K562 (cell line): Measurements from ENCODE around the gene ITGA3. TPM values are rescaled to one million over a fixed set of nuclear protein-coding genes. Genes with fewer than 3 reads are reported as not detected.
A peak's percentile ranks its signal among the peaks of the same experiment; 100 is the strongest.

Source experiments
- BRD9 ChIP-seq: fragments of 450-650 bp; IDR thresholded peaks from 2 replicates; pipeline ENCODE4 v1.6.1; 2018; ENCODE audit warnings: low read depth; ENCODE audit not compliant: partially characterized antibody
- CC2D1A ChIP-seq: fragments of 450-650 bp; IDR thresholded peaks from 2 replicates; pipeline ENCODE4 v1.6.1; 2017; ENCODE audit warnings: mild to moderate bottlenecking
- CCAR2 ChIP-seq: fragments of 200-400 bp; formaldehyde crosslinking; IDR thresholded peaks from 2 replicates; pipeline ENCODE4 v1.6.1; 2017; ENCODE audit warnings: mild to moderate bottlenecking, low read depth, low read length
- CREM ChIP-seq: IDR thresholded peaks from 2 replicates; pipeline ENCODE4 v1.6.1; 2014; ENCODE audit warnings: antibody characterized with exemption, low read depth
- DMBX1 ChIP-seq: fragments of 250-450 bp; sonication (Bioruptor Pico); IDR thresholded peaks from 2 replicates; pipeline ENCODE4 v1.8.0; 2022; ENCODE audit warnings: inconsistent platforms, mild to moderate bottlenecking, moderate library complexity, borderline replicate concordance
- ESRRA ChIP-seq: fragments of 450-650 bp; IDR thresholded peaks from 2 replicates; pipeline ENCODE4 v1.6.1; 2014; ENCODE audit warnings: low read depth, mild to moderate bottlenecking, moderate library complexity, borderline replicate concordance
- GMEB1 ChIP-seq: fragments of 250-450 bp; sonication (Bioruptor Pico); IDR thresholded peaks from 2 replicates; pipeline ENCODE4 v1.4.0; 2020; ENCODE audit warnings: mild to moderate bottlenecking
- NELFE ChIP-seq: IDR thresholded peaks from 2 replicates; pipeline ENCODE4 v1.6.1; 2011; ENCODE audit warnings: mild to moderate bottlenecking; ENCODE audit not compliant: insufficient read depth, insufficient read length
- NFXL1 ChIP-seq: fragments of 450-650 bp; formaldehyde crosslinking; IDR thresholded peaks from 2 replicates; pipeline ENCODE4 v1.4.0; 2021; ENCODE audit warnings: mild to moderate bottlenecking
- RAD51 ChIP-seq: fragments of 450-650 bp; IDR thresholded peaks from 2 replicates; pipeline ENCODE4 v1.7.1; 2016; ENCODE audit warnings: low read depth, mild to moderate bottlenecking, borderline replicate concordance
- RBM17 ChIP-seq: fragments of 200-400 bp; formaldehyde crosslinking; IDR thresholded peaks from 2 replicates; pipeline ENCODE4 v1.6.1; 2017; ENCODE audit warnings: low read depth, mild to moderate bottlenecking, low read length, borderline replicate concordance
- RERE ChIP-seq: sonication (generic); formaldehyde crosslinking; IDR thresholded peaks from 2 replicates; pipeline ENCODE4 v1.8.0; 2023; ENCODE audit warnings: missing genetic modification reagents, mild to moderate bottlenecking, borderline replicate concordance
- SETDB1 ChIP-seq: IDR thresholded peaks from one replicate; pipeline ENCODE4 v1.6.1; 2012; ENCODE audit warnings: low read length, control low read depth, inconsistent platforms
- SMAD4 ChIP-seq: fragments of 250-450 bp; sonication (Bioruptor Pico); conservative IDR thresholded peaks from 2 replicates; pipeline ENCODE4 v1.8.0; 2021; ENCODE audit warnings: inconsistent platforms, mild to moderate bottlenecking, moderate library complexity
- TCF3 ChIP-seq: sonication (generic); formaldehyde crosslinking; IDR thresholded peaks from 2 replicates; pipeline ENCODE4 v1.4.0; 2020; ENCODE audit warnings: mild to moderate bottlenecking, missing genetic modification reagents
- TEAD4 ChIP-seq, 2 experiments: sonication (generic) in 1 of 2; formaldehyde crosslinking in 1 of 2; IDR thresholded peaks; 2 replicates each; pipeline versions ENCODE4 v1.6.1 to v1.8.0; 2012 to 2022; ENCODE audit warnings: borderline replicate concordance in 1 of 2, inconsistent platforms in 1 of 2, low read length in 1 of 2, mild to moderate bottlenecking in 1 of 2, missing genetic modification reagents in 1 of 2
- THAP7 ChIP-seq: fragments of 250-450 bp; sonication (Bioruptor Pico); IDR thresholded peaks from 2 replicates; pipeline ENCODE4 v1.5.0; 2021
- YY1 ChIP-seq, 3 experiments: IDR thresholded peaks; 2 replicates each; pipeline ENCODE4 v1.6.1; 2011; ENCODE audit warnings: low read length in 2 of 3, mild to moderate bottlenecking in 2 of 3, moderate library complexity in 2 of 3, borderline replicate concordance in 1 of 3, control low read depth in 1 of 3, low read depth in 1 of 3; ENCODE audit not compliant: insufficient read depth in 3 of 3, insufficient replicate concordance in 2 of 3, control insufficient read depth in 1 of 3, insufficient read length in 1 of 3; ENCODE audit errors: extremely low read depth in 1 of 3
- ZBED1 ChIP-seq: IDR thresholded peaks from 2 replicates; pipeline ENCODE4 v1.6.1; 2014
- ZNF140 ChIP-seq: fragments of 250-450 bp; sonication (Bioruptor Pico); IDR thresholded peaks from 2 replicates; pipeline ENCODE4 v1.8.0; 2021; ENCODE audit warnings: moderate library complexity, mild to moderate bottlenecking, inconsistent platforms
- ZNF197 ChIP-seq: fragments of 200-800 bp; sonication (Bioruptor generic); IDR thresholded peaks from 2 replicates; pipeline ENCODE4 v1.6.1; 2016; ENCODE audit warnings: low read depth, missing genetic modification characterization, missing compliant biosample characterization
- ZNF584 ChIP-seq: fragments of 200-800 bp; sonication (Bioruptor generic); IDR thresholded peaks from 2 replicates; pipeline ENCODE4 v1.6.1; 2016; ENCODE audit warnings: low read depth, mild to moderate bottlenecking, missing genetic modification characterization, missing compliant biosample characterization
- polyA plus RNA-seq, 8 experiments: library from polyadenylated mRNA; depleted of rRNA in 4 of 8; stranded (reverse) in 5 of 8; unstranded in 3 of 8; fragments of >200 nt; fragmentation: Nextera tagmentation in 2 of 8; fragmentation: Illumina TruSeq in 1 of 8; extraction: Ambion mirVana in 2 of 8; extraction: Trizol in 1 of 8; gene quantifications; 2 replicates each; pipeline versions ENCODE4 v1.2.1 to v1.2.3, GENCODE V29; 2011 to 2014; ENCODE audit warnings: inconsistent platforms in 1 of 8, missing spikeins in 1 of 8
- total RNA-seq, 7 experiments: library from RNA; depleted of rRNA in 6 of 7; stranded (reverse); fragments of >200 nt in 6 of 7; fragmentation: Illumina TruSeq in 2 of 7; extraction: Trizol in 2 of 7; gene quantifications; 2 replicates each; pipeline versions ENCODE4 v1.2.1 to v1.2.3, GENCODE V29; 2011 to 2021; ENCODE audit warnings: low replicate concordance in 1 of 7

Gene ITGA3
- total and polyA plus RNA-seq, 9 of the 15 experiments (the other 6 are each of a cell fraction or from before 2014, with no cell fraction given) = 0.03 to 0.75 (median 0.14) TPM; not detected in 2

- no peak for TF ChIP-seq ESRRA
- TF ChIP-seq BRD9 = no peak
- peak in 1 of 3 experiments; percentile 12 for TF ChIP-seq YY1 (IDR thresholded peaks at IDR 0.05; ENCODE audit: borderline replicate concordance in 1 of 3, control insufficient read depth in 1 of 3, extremely low read depth in 1 of 3, insufficient read depth in 3 of 3, insufficient read length in 1 of 3, insufficient replicate concordance in 2 of 3, low read depth in 1 of 3, low read length in 2 of 3)
- TF ChIP-seq CCAR2 = no peak
- no peak for TF ChIP-seq THAP7
- peak; percentile 74 for TF ChIP-seq DMBX1 (CRISPR knock-in tag)
- TF ChIP-seq CC2D1A = no peak
- no peak for TF ChIP-seq RBM17
- TF ChIP-seq ZBED1 = no peak
- no peak for TF ChIP-seq RAD51
- TF ChIP-seq SMAD4 (CRISPR knock-in tag) = no peak
- TF ChIP-seq RERE (CRISPR knock-in tag) = no peak
- no peak for TF ChIP-seq TCF3 (CRISPR knock-in tag)
- no peak for TF ChIP-seq ZNF140
- peak; percentile 81 for TF ChIP-seq ZNF584 (CRISPR knock-in tag)
- TF ChIP-seq SETDB1 = no peak
- TF ChIP-seq ZNF197 (CRISPR knock-in tag) = no peak
- TF ChIP-seq TEAD4 (IDR thresholded peaks at IDR 0.05; ENCODE audit: low read length) = no peak
- no peak for TF ChIP-seq TEAD4 (CRISPR knock-in tag; IDR thresholded peaks at IDR 0.05; ENCODE audit: borderline replicate concordance)
- TF ChIP-seq NELFE = no peak
- no peak for TF ChIP-seq NFXL1 (CRISPR knock-in tag)
- no peak for TF ChIP-seq GMEB1 (CRISPR knock-in tag)
- no peak for TF ChIP-seq CREM
Observed at GRCh38 chr17:50051082-50051576, 4.8 kb upstream of the ITGA3 start (continued).
